ENCODE results near the gene HIVEP3.

- no peak for TF ChIP-seq CTCF (IDR thresholded peaks at IDR 0.05; ENCODE audit: insufficient read depth, low read length)
- TF ChIP-seq, protein P1, sequence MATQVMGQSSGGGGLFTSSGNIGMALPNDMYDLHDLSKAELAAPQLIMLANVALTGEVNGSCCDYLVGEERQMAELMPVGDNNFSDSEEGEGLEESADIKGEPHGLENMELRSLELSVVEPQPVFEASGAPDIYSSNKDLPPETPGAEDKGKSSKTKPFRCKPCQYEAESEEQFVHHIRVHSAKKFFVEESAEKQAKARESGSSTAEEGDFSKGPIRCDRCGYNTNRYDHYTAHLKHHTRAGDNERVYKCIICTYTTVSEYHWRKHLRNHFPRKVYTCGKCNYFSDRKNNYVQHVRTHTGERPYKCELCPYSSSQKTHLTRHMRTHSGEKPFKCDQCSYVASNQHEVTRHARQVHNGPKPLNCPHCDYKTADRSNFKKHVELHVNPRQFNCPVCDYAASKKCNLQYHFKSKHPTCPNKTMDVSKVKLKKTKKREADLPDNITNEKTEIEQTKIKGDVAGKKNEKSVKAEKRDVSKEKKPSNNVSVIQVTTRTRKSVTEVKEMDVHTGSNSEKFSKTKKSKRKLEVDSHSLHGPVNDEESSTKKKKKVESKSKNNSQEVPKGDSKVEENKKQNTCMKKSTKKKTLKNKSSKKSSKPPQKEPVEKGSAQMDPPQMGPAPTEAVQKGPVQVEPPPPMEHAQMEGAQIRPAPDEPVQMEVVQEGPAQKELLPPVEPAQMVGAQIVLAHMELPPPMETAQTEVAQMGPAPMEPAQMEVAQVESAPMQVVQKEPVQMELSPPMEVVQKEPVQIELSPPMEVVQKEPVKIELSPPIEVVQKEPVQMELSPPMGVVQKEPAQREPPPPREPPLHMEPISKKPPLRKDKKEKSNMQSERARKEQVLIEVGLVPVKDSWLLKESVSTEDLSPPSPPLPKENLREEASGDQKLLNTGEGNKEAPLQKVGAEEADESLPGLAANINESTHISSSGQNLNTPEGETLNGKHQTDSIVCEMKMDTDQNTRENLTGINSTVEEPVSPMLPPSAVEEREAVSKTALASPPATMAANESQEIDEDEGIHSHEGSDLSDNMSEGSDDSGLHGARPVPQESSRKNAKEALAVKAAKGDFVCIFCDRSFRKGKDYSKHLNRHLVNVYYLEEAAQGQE (IDR thresholded peaks at IDR 0.05; ENCODE audit: insufficient replicate concordance, low read depth) = no peak
- TF ChIP-seq POLR2AphosphoS5 (IDR thresholded peaks at IDR 0.05; ENCODE audit: low read depth) = no peak
- no peak for TF ChIP-seq GABPA (IDR thresholded peaks at IDR 0.05; ENCODE audit: low read depth)
Measured at GRCh38 chr1:41568204-41568603, 350.5 kb downstream of the HIVEP3 start.
